ENCODE measurements around the gene PHF5A. TPM values are rescaled to one million over a fixed set of nuclear protein-coding genes. Genes with fewer than 3 reads are reported as not detected.
A peak's percentile ranks its signal among the peaks of the same experiment; 100 is the strongest.

Gene PHF5A
- total and polyA plus RNA-seq, 11 donors, result 13.4 to 49.9 (median 20.5) TPM

DNA sequence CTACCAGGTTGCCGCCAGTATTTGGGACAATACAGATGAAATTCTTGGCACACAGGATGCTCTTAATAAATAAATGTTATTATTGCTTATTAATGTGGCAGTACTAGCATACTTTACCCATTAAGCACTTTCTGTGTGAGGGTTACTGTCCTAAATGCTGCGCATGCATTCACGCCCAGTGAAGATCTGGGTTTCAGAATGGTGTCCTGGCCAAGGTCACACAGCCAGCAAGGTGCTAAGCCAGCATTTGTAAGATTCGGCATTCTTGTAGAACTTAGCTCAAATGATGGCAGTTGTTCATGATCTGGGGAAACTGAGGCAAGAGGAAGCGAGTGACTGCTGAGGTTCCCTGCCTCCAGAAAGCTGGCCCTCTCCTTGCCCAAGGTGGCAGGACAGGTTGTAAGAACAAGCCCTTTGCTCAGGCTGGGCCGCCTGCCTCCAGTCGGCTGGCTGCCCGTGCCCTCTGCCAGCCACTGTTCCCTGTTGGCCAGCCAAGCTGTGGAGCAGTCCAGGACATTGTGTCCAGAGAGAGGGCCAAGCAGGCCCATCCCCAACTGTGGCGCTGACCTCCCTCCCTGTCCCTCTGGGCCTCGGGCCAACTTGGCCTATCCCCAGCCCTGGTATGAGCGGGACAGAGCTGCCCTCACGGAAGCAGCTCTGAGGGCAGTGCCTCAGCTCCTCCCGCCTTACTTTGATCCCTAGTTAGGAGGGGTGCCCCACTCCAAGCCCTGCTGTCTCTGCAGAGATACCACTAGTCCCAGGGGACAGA is 50.7 kb downstream of the PHF5A start:
- WGBS, 4 donors, result 41 to 48% (median 45%) methylated on average over 6 to 13 of the region's 13 CpGs
- DNase-seq (peak; percentile 89 to 97 (median 93)), ATAC-seq (peak; percentile 73 to 88 (median 87))
- peak in 1 of 2 donors; percentile 42 for TF ChIP-seq POLR2A (IDR thresholded peaks at IDR 0.05)
- TF ChIP-seq, protein P1, sequence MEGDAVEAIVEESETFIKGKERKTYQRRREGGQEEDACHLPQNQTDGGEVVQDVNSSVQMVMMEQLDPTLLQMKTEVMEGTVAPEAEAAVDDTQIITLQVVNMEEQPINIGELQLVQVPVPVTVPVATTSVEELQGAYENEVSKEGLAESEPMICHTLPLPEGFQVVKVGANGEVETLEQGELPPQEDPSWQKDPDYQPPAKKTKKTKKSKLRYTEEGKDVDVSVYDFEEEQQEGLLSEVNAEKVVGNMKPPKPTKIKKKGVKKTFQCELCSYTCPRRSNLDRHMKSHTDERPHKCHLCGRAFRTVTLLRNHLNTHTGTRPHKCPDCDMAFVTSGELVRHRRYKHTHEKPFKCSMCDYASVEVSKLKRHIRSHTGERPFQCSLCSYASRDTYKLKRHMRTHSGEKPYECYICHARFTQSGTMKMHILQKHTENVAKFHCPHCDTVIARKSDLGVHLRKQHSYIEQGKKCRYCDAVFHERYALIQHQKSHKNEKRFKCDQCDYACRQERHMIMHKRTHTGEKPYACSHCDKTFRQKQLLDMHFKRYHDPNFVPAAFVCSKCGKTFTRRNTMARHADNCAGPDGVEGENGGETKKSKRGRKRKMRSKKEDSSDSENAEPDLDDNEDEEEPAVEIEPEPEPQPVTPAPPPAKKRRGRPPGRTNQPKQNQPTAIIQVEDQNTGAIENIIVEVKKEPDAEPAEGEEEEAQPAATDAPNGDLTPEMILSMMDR (IDR thresholded peaks at IDR 0.05), result no peak
- Histone ChIP-seq H3K4me1 (peaks cover 2 to 57% (median 34%) of the 10 kb centered on the region in 12 donors), H3K36me3 (peaks cover 0 to 3% (median under 1%) of the 10 kb centered on the region in 9 donors), H3K9me3 (no peaks in the 10 kb centered on the region), H3K27ac (peak overlapping the region; percentile 45 to 99 (median 92)), H3K27me3 (no peaks in the 10 kb centered on the region), H3K4me3 (peak overlapping the region in 1 of 12 donors; percentile 13)
- intact Hi-C loops (cut with DNase I), result loop anchor here in 1 of 10 donors (2.0 kb wide), 1 partner anchor 25 kb away; no protein-coding TSS in a partner anchor

- DNase-seq, result no peak
- WGBS, 4 donors, result 77 to 93% (median 91%) methylated on average over 3 to 4 of the region's 4 CpGs
- Histone ChIP-seq H3K4me3 (peak overlapping the region in 4 of 12 donors; percentile 58 to 78 (median 68)), H3K27ac (peak overlapping the region in 11 of 12 donors; percentile 92 to 100 (median 98)), H3K36me3 (no peaks in the 10 kb centered on the region), H3K9me3 (no peaks in the 10 kb centered on the region), H3K4me1 (peaks cover 2 to 80% (median 56%) of the 10 kb centered on the region in 12 donors), H3K27me3 (no peaks in the 10 kb centered on the region)
- intact Hi-C loops (cut with DNase I), result no loop called here
- TF ChIP-seq POLR2A (IDR thresholded peaks at IDR 0.05), result no peak
- TF ChIP-seq, protein P1 (IDR thresholded peaks at IDR 0.05), result no peak
- no peak for ATAC-seq
These were observed 52.9 kb downstream of the PHF5A start for GRCh38 chr22:41415554-41415953.

GRCh38 chr22:41411021-41411851 is 57.3 kb downstream of the PHF5A start:
- peak overlapping the region; percentile 92 to 100 (median 98) for H3K27ac ChIP-seq
- no peaks in the 10 kb centered on the region for H3K27me3 ChIP-seq
- no peak overlapping the region for H3K4me3 ChIP-seq
- TF ChIP-seq, protein P1 (IDR thresholded peaks at IDR 0.05), result no peak
- peak in 1 of 2 donors; percentile 66 for TF ChIP-seq POLR2A (IDR thresholded peaks at IDR 0.05)
- intact Hi-C loops (cut with DNase I), result loop anchor here in 4 of 10 donors (2.0 kb wide), 1 partner anchor 36 kb away; the partner anchor contains the start of gene TOB2 (in 4 of the 4)
- H3K9me3 ChIP-seq, result no peaks in the 10 kb centered on the region
- H3K36me3 ChIP-seq, result no peaks in the 10 kb centered on the region
- WGBS, 4 donors, result 42 to 53% (median 50%) methylated on average over 11 of the region's 11 CpGs
- ATAC-seq (peak; percentile 8 to 34 (median 26)), DNase-seq (peak in 2 of 5 donors; percentile 45 to 72)
- peaks cover 0 to 57% (median 42%) of the 10 kb centered on the region in 12 donors for H3K4me1 ChIP-seq
